Measurements from ENCODE around the gene RGS1.

The RGS1 gene

GRCh38 chr1:192566657-192567056 is 8.9 kb upstream of the RGS1 start:
- Histone ChIP-seq H3K14ac (ENCODE audit: low read length) (no peak overlapping the region), H3K27ac (replicated peaks; ENCODE audit: low read length) (no peak overlapping the region), H3K79me1 (ENCODE audit: low read depth, low read length) (no peaks in the 10 kb centered on the region), H3K9ac (ENCODE audit: low read depth, low read length, poor library complexity) (no peak overlapping the region), H2BK120ac (ENCODE audit: low read depth, low read length) (no peak overlapping the region), H4K8ac (ENCODE audit: low read depth, low read length) (no peak overlapping the region), H3K4me3 (ENCODE audit: low read length in 2 of 2) (no peak overlapping the region), H3K36me3 (replicated peaks in 1 of 2; ENCODE audit: control insufficient read depth in 2 of 2, insufficient read depth in 2 of 2, low read length in 2 of 2) (no peaks in the 10 kb centered on the region), H3K27me3 (ENCODE audit: control insufficient read depth in 3 of 3, insufficient read depth in 3 of 3, low read depth in 1 of 3, low read length in 3 of 3) (no peaks in the 10 kb centered on the region), H2AK5ac (ENCODE audit: low read depth, low read length) (no peak overlapping the region), H3K4me1 (ENCODE audit: control insufficient read depth in 2 of 2, insufficient read depth in 1 of 2, low read depth in 1 of 2, low read length in 2 of 2) (peaks cover 0 to 6% of the 10 kb centered on the region in 2 donors), H4K91ac (ENCODE audit: low read depth, low read length, poor library complexity) (no peak overlapping the region), H2BK15ac (ENCODE audit: low read length) (no peak overlapping the region), H2AFZ (ENCODE audit: low read length) (no peak overlapping the region), H2BK12ac (ENCODE audit: low read length) (no peak overlapping the region), H3K9me3 (replicated peaks in 1 of 2; ENCODE audit: control insufficient read depth in 2 of 2, insufficient read depth in 1 of 2, low read depth in 1 of 2, low read length in 2 of 2) (no peaks in the 10 kb centered on the region), H3K23ac (ENCODE audit: low read depth, low read length, poor library complexity) (no peak overlapping the region), H3K18ac (ENCODE audit: low read length) (no peak overlapping the region), H3K4ac (ENCODE audit: low read length) (no peak overlapping the region), H2BK5ac (ENCODE audit: low read length) (no peak overlapping the region), H3K4me2 (ENCODE audit: insufficient read depth, low read length, poor library complexity, severe bottlenecking) (no peak overlapping the region)
- no CpG with 5 or more reads among the region's 3 CpGs for WGBS, 2 donors (ENCODE audit: extremely low coverage in 2 of 2, insufficient read length in 2 of 2, insufficient replicate concordance in 1 of 2)
- no peak for DNase-seq (ENCODE audit: low spot score)

DNA sequence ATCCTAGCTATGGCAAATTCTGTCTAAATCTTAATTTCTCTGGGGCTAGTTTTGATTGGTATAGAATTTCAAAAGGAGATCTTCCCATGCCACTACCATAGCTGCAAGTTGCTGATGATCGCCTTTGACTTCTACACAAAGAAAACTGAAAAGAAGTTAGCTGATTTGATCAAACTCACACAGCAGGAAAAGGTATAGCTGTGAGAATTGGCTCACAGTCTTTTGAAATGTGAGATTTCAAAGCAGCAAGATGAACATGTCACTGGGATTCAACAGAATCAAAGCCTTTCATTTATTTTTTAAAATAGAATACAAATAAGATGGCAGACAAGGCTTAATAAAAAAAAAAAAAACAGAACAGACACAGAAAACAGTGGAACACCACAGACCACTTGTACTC is 7.5 kb upstream of the RGS1 start:
- H3K9ac ChIP-seq (ENCODE audit: low read depth, low read length, poor library complexity), result no peak overlapping the region
- H4K91ac ChIP-seq (ENCODE audit: low read depth, low read length, poor library complexity), result no peak overlapping the region
- no peak overlapping the region for H3K27ac ChIP-seq (replicated peaks; ENCODE audit: low read length)
- WGBS, 2 donors (ENCODE audit: extremely low coverage in 2 of 2, insufficient read length in 2 of 2, insufficient replicate concordance in 1 of 2), result no CpG with 5 or more reads among the region's 1 CpG
- peaks cover 0 to 6% of the 10 kb centered on the region in 2 donors for H3K4me1 ChIP-seq (ENCODE audit: control insufficient read depth in 2 of 2, insufficient read depth in 1 of 2, low read depth in 1 of 2, low read length in 2 of 2)
- H3K4me3 ChIP-seq (ENCODE audit: low read length in 2 of 2), result no peak overlapping the region
- no peak overlapping the region for H2BK120ac ChIP-seq (ENCODE audit: low read depth, low read length)
- DNase-seq (ENCODE audit: low spot score), result no peak
- H3K14ac ChIP-seq (ENCODE audit: low read length), result no peak overlapping the region
- no peak overlapping the region for H2BK12ac ChIP-seq (ENCODE audit: low read length)
- H3K4ac ChIP-seq (ENCODE audit: low read length), result no peak overlapping the region
- no peak overlapping the region for H3K18ac ChIP-seq (ENCODE audit: low read length)
- H4K8ac ChIP-seq (ENCODE audit: low read depth, low read length), result no peak overlapping the region
- H3K27me3 ChIP-seq (ENCODE audit: control insufficient read depth in 3 of 3, insufficient read depth in 3 of 3, low read depth in 1 of 3, low read length in 3 of 3), result no peaks in the 10 kb centered on the region
- no peak overlapping the region for H2AK5ac ChIP-seq (ENCODE audit: low read depth, low read length)
- H2BK15ac ChIP-seq (ENCODE audit: low read length), result no peak overlapping the region
- H2BK5ac ChIP-seq (ENCODE audit: low read length), result no peak overlapping the region
- no peaks in the 10 kb centered on the region for H3K79me1 ChIP-seq (ENCODE audit: low read depth, low read length)
- H3K23ac ChIP-seq (ENCODE audit: low read depth, low read length, poor library complexity), result no peak overlapping the region
- H3K4me2 ChIP-seq (ENCODE audit: insufficient read depth, low read length, poor library complexity, severe bottlenecking), result no peak overlapping the region
- no peak overlapping the region for H2AFZ ChIP-seq (ENCODE audit: low read length)
- no peaks in the 10 kb centered on the region for H3K9me3 ChIP-seq (replicated peaks in 1 of 2; ENCODE audit: control insufficient read depth in 2 of 2, insufficient read depth in 1 of 2, low read depth in 1 of 2, low read length in 2 of 2)
- no peaks in the 10 kb centered on the region for H3K36me3 ChIP-seq (replicated peaks in 1 of 2; ENCODE audit: control insufficient read depth in 2 of 2, insufficient read depth in 2 of 2, low read length in 2 of 2)

- H2BK120ac ChIP-seq (ENCODE audit: low read depth, low read length), result no peak overlapping the region
- no peak overlapping the region for H3K23ac ChIP-seq (ENCODE audit: low read depth, low read length, poor library complexity)
- H2BK15ac ChIP-seq (ENCODE audit: low read length), result no peak overlapping the region
- no peaks in the 10 kb centered on the region for H3K79me1 ChIP-seq (ENCODE audit: low read depth, low read length)
- H4K8ac ChIP-seq (ENCODE audit: low read depth, low read length), result no peak overlapping the region
- no peak overlapping the region for H3K4ac ChIP-seq (ENCODE audit: low read length)
- H4K91ac ChIP-seq (ENCODE audit: low read depth, low read length, poor library complexity), result no peak overlapping the region
- no peaks in the 10 kb centered on the region for H3K27me3 ChIP-seq (ENCODE audit: control insufficient read depth in 3 of 3, insufficient read depth in 3 of 3, low read depth in 1 of 3, low read length in 3 of 3)
- H2AFZ ChIP-seq (ENCODE audit: low read length), result no peak overlapping the region
- no CpG with 5 or more reads among the region's 2 CpGs for WGBS, 2 donors (ENCODE audit: extremely low coverage in 2 of 2, insufficient read length in 2 of 2, insufficient replicate concordance in 1 of 2)
- H2AK5ac ChIP-seq (ENCODE audit: low read depth, low read length), result no peak overlapping the region
- H3K9ac ChIP-seq (ENCODE audit: low read depth, low read length, poor library complexity), result no peak overlapping the region
- H2BK12ac ChIP-seq (ENCODE audit: low read length), result no peak overlapping the region
- H3K27ac ChIP-seq (replicated peaks; ENCODE audit: low read length), result no peak overlapping the region
- no peak overlapping the region for H3K4me2 ChIP-seq (ENCODE audit: insufficient read depth, low read length, poor library complexity, severe bottlenecking)
- H3K9me3 ChIP-seq (replicated peaks in 1 of 2; ENCODE audit: control insufficient read depth in 2 of 2, insufficient read depth in 1 of 2, low read depth in 1 of 2, low read length in 2 of 2), result no peaks in the 10 kb centered on the region
- peaks cover 0 to 2% of the 10 kb centered on the region in 2 donors for H3K4me1 ChIP-seq (ENCODE audit: control insufficient read depth in 2 of 2, insufficient read depth in 1 of 2, low read depth in 1 of 2, low read length in 2 of 2)
- no peak for DNase-seq (ENCODE audit: low spot score)
- no peaks in the 10 kb centered on the region for H3K36me3 ChIP-seq (replicated peaks in 1 of 2; ENCODE audit: control insufficient read depth in 2 of 2, insufficient read depth in 2 of 2, low read length in 2 of 2)
- H3K4me3 ChIP-seq (ENCODE audit: low read length in 2 of 2), result no peak overlapping the region
- no peak overlapping the region for H3K18ac ChIP-seq (ENCODE audit: low read length)
- H3K14ac ChIP-seq (ENCODE audit: low read length), result no peak overlapping the region
- H2BK5ac ChIP-seq (ENCODE audit: low read length), result no peak overlapping the region
Observed at GRCh38 chr1:192571668-192572067, 3.9 kb upstream of the RGS1 start.

- H3K27me3 ChIP-seq (ENCODE audit: control insufficient read depth in 3 of 3, insufficient read depth in 3 of 3, low read depth in 1 of 3, low read length in 3 of 3), result no peaks in the 10 kb centered on the region
- H3K14ac ChIP-seq (ENCODE audit: low read length), result no peak overlapping the region
- H4K8ac ChIP-seq (ENCODE audit: low read depth, low read length), result no peak overlapping the region
- no peak overlapping the region for H2AK5ac ChIP-seq (ENCODE audit: low read depth, low read length)
- H3K9ac ChIP-seq (ENCODE audit: low read depth, low read length, poor library complexity), result no peak overlapping the region
- no peak overlapping the region for H3K27ac ChIP-seq (replicated peaks; ENCODE audit: low read length)
- H3K79me1 ChIP-seq (ENCODE audit: low read depth, low read length), result no peaks in the 10 kb centered on the region
- no peak overlapping the region for H2BK12ac ChIP-seq (ENCODE audit: low read length)
- no peak overlapping the region for H2BK15ac ChIP-seq (ENCODE audit: low read length)
- no peak overlapping the region for H3K4ac ChIP-seq (ENCODE audit: low read length)
- no peaks in the 10 kb centered on the region for H3K36me3 ChIP-seq (replicated peaks in 1 of 2; ENCODE audit: control insufficient read depth in 2 of 2, insufficient read depth in 2 of 2, low read length in 2 of 2)
- H3K4me1 ChIP-seq (ENCODE audit: control insufficient read depth in 2 of 2, insufficient read depth in 1 of 2, low read depth in 1 of 2, low read length in 2 of 2), result peaks cover 0 to 2% of the 10 kb centered on the region in 2 donors
- H2BK5ac ChIP-seq (ENCODE audit: low read length), result no peak overlapping the region
- H3K18ac ChIP-seq (ENCODE audit: low read length), result no peak overlapping the region
- WGBS, 2 donors (ENCODE audit: extremely low coverage in 2 of 2, insufficient read length in 2 of 2, insufficient replicate concordance in 1 of 2), result no CpG with 5 or more reads among the region's 1 CpG
- no peak overlapping the region for H4K91ac ChIP-seq (ENCODE audit: low read depth, low read length, poor library complexity)
- no peaks in the 10 kb centered on the region for H3K9me3 ChIP-seq (replicated peaks in 1 of 2; ENCODE audit: control insufficient read depth in 2 of 2, insufficient read depth in 1 of 2, low read depth in 1 of 2, low read length in 2 of 2)
- H2BK120ac ChIP-seq (ENCODE audit: low read depth, low read length), result no peak overlapping the region
- no peak overlapping the region for H3K4me2 ChIP-seq (ENCODE audit: insufficient read depth, low read length, poor library complexity, severe bottlenecking)
- no peak overlapping the region for H3K4me3 ChIP-seq (ENCODE audit: low read length in 2 of 2)
- H3K23ac ChIP-seq (ENCODE audit: low read depth, low read length, poor library complexity), result no peak overlapping the region
- H2AFZ ChIP-seq (ENCODE audit: low read length), result peak overlapping the region; percentile 1
- no peak for DNase-seq (ENCODE audit: low spot score)
Observed at GRCh38 chr1:192573499-192573898, 2.1 kb upstream of the RGS1 start.
